Left ventricle myocardium inferior (tissue), 1 donor: Measurements from ENCODE around the gene ECI1. TPM values are rescaled to one million over a fixed set of nuclear protein-coding genes. Genes with fewer than 3 reads are reported as not detected.

Source experiments
- DNase-seq: peaks from one replicate; pipeline ENCODE4 v3.0.0-alpha.2; 2020
- H3K27ac ChIP-seq: fragments of 200-600 bp; replicated peaks from 2 replicates; pipeline ENCODE4 v1.8.0; 2021
- H3K27me3 ChIP-seq: fragments of 200-600 bp; 2 replicates; pipeline ENCODE4 v1.8.0; 2021; ENCODE audit warnings: low read depth
- H3K36me3 ChIP-seq: fragments of 200-600 bp; 2 replicates; pipeline ENCODE4 v1.8.0; 2021
- H3K4me1 ChIP-seq: fragments of 200-600 bp; 2 replicates; pipeline ENCODE4 v1.8.0; 2021
- H3K4me3 ChIP-seq: fragments of 200-600 bp; 2 replicates; pipeline ENCODE4 v1.8.0; 2021; ENCODE audit warnings: mild to moderate bottlenecking, moderate library complexity
- H3K9me3 ChIP-seq: fragments of 200-600 bp; replicated peaks from 2 replicates; pipeline ENCODE4 v1.8.0; 2021
- CTCF ChIP-seq: fragments of 200-600 bp; IDR thresholded peaks from 2 replicates; pipeline ENCODE4 v1.8.0; 2021; ENCODE audit warnings: antibody characterized with exemption, mild to moderate bottlenecking, borderline replicate concordance
- intact Hi-C: fragments of 100-400 bp; cut with micrococcal nuclease; formaldehyde crosslinking; loops from one replicate; pipeline ENCODE4 v1.11.0; 2022
- total RNA-seq: library from RNA; stranded (reverse); fragmentation: NEBNext Ultra II Directional; extraction: Animal tissue kit (Norgen Biotek cat#: 25700); gene quantifications from one replicate; pipeline ENCODE4 v1.2.1, GENCODE V29; 2021
- donor health status: DM: no; HTN: yes; CAD: no; lungs with severe emphysema.

Gene ECI1
- total RNA-seq, 1 donor from 2014 or later, result 165 TPM

- H3K27ac ChIP-seq, result peak within 1 kb of the TSS; percentile 98
- peaks cover 1% of the 10 kb centered on the region for H3K36me3 ChIP-seq
- H3K27me3 ChIP-seq, result no peaks in the 10 kb centered on the region
- peak within 1 kb of the TSS; percentile 95 for H3K4me3 ChIP-seq
- DNase-seq, result no peak
- TF ChIP-seq CTCF, result no peak
- peaks cover 52% of the 10 kb centered on the region for H3K4me1 ChIP-seq
- intact Hi-C loops, result no loop called here
- H3K9me3 ChIP-seq, result no peaks in the 10 kb centered on the region
These were observed 36.7 kb downstream of the ECI1 start, which contains the start of gene PGP for GRCh38 chr16:2214719-2214968. PGP (minus strand) TSS chr16:2214840; CDS start chr16:2214777, 63 bp downstream.

GRCh38 chr16:2213817-2214718, 37.3 kb downstream of the ECI1 start:
- no peak for TF ChIP-seq CTCF
- Histone ChIP-seq H3K4me3 (peak overlapping the region; percentile 95), H3K4me1 (peaks cover 52% of the 10 kb centered on the region), H3K36me3 (peaks cover 7% of the 10 kb centered on the region), H3K27me3 (no peaks in the 10 kb centered on the region), H3K27ac (peak overlapping the region; percentile 93), H3K9me3 (no peaks in the 10 kb centered on the region)
- DNase-seq, result no peak
- intact Hi-C loops, result no loop called here

GRCh38 chr16:2212362-2213324, 38.7 kb downstream of the ECI1 start:
- H3K4me3 ChIP-seq, result peak overlapping the region; percentile 95
- no peaks in the 10 kb centered on the region for H3K9me3 ChIP-seq
- DNase-seq, result peak; percentile 63
- peaks cover 52% of the 10 kb centered on the region for H3K4me1 ChIP-seq
- intact Hi-C loops, result no loop called here
- peaks cover 21% of the 10 kb centered on the region for H3K36me3 ChIP-seq
- TF ChIP-seq CTCF, result no peak
- no peaks in the 10 kb centered on the region for H3K27me3 ChIP-seq
- H3K27ac ChIP-seq, result peak overlapping the region; percentile 93

- Histone ChIP-seq H3K9me3 (no peaks in the 10 kb centered on the region), H3K27me3 (no peaks in the 10 kb centered on the region), H3K4me3 (peak overlapping the region; percentile 95), H3K27ac (peak overlapping the region; percentile 93), H3K4me1 (peaks cover 55% of the 10 kb centered on the region), H3K36me3 (peaks cover 28% of the 10 kb centered on the region)
- intact Hi-C loops, result no loop called here
- no peak for DNase-seq
- no peak for TF ChIP-seq CTCF
These were observed 39.5 kb downstream of the ECI1 start for GRCh38 chr16:2211923-2212347.

GRCh38 chr16:2210386-2211365, 40.7 kb downstream of the ECI1 start, which contains the start of gene BRICD5:
BRICD5 (minus strand) TSS chr16:2210863; CDS start chr16:2210833, 30 bp downstream.
- no peak for DNase-seq
- intact Hi-C loops, result no loop called here
- peaks cover 33% of the 10 kb centered on the region for H3K36me3 ChIP-seq
- H3K4me1 ChIP-seq, result peaks cover 65% of the 10 kb centered on the region
- no peak for TF ChIP-seq CTCF
- peak within 1 kb of the TSS; percentile 93 for H3K27ac ChIP-seq
- H3K4me3 ChIP-seq, result no peak within 1 kb of the TSS
- no peaks in the 10 kb centered on the region for H3K9me3 ChIP-seq
- no peaks in the 10 kb centered on the region for H3K27me3 ChIP-seq
